Body of pancreas (tissue), 4 donors: ENCODE data around the gene SUGCT.
"Not testable (repeated sequence)": the region's sequence is repeated elsewhere in the genome, so short reads cannot be mapped to it uniquely, and the experiment has no call there.

Source experiments
- POLR2A ChIP-seq, 3 donors: fragments of 450-650 bp; IDR thresholded peaks; one replicate each; pipeline ENCODE4 v1.6.1; 2016; ENCODE audit warnings: antibody characterized with exemption in 3 of 3, mild to moderate bottlenecking in 2 of 3
- TF ChIP-seq, protein P1 (sequence below), 7 experiments: fragments of 450-650 bp in 4 of 7; fragments of 200-600 bp in 3 of 7; sonication (generic) in 3 of 7; IDR thresholded peaks; one replicate each; pipeline ENCODE4 v1.5.1; 2016 to 2019; ENCODE audit warnings: antibody characterized with exemption in 7 of 7

DNA sequence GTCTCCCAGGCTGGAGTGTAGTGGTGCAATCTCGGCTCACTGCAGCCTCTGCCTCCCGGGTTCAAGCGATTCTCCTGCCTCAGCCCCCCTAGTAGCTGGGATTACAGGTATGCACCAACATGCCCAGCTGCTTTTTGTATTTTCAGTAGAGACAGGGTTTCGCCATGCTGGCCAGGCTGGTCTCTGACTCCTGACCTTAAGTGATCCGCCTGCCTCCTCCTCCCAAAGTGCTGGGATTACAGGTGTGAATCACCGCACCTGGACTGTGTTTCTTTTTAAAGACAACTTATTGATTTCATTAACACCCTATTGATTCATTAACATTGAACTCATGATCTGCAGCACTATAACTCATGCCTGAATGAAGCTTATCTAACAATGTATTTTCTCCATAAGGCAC is 40.5 kb downstream of the SUGCT start:
- TF ChIP-seq, protein P1, sequence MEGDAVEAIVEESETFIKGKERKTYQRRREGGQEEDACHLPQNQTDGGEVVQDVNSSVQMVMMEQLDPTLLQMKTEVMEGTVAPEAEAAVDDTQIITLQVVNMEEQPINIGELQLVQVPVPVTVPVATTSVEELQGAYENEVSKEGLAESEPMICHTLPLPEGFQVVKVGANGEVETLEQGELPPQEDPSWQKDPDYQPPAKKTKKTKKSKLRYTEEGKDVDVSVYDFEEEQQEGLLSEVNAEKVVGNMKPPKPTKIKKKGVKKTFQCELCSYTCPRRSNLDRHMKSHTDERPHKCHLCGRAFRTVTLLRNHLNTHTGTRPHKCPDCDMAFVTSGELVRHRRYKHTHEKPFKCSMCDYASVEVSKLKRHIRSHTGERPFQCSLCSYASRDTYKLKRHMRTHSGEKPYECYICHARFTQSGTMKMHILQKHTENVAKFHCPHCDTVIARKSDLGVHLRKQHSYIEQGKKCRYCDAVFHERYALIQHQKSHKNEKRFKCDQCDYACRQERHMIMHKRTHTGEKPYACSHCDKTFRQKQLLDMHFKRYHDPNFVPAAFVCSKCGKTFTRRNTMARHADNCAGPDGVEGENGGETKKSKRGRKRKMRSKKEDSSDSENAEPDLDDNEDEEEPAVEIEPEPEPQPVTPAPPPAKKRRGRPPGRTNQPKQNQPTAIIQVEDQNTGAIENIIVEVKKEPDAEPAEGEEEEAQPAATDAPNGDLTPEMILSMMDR (IDR thresholded peaks at IDR 0.05) = not testable (repeated sequence)
- TF ChIP-seq POLR2A (IDR thresholded peaks at IDR 0.05) = not testable (repeated sequence)
